K562 (cell line): ENCODE results near the gene DAB2. TPM values are rescaled to one million over a fixed set of nuclear protein-coding genes. Genes with fewer than 3 reads are reported as not detected.

Experiments
- ATAC-seq: fragments of 200-7000 bp; cut with Tn5 transposase; 3 replicates; pipeline ENCODE4 v1.9.1; 2020; ENCODE audit warnings: moderate library complexity
- BruUV-seq: library from RNA; stranded (reverse); fragments of 400-500 nt; replicated peaks from 2 replicates; lab custom pipeline; 2021; lab: Mats Ljungman, UMichigan
- CTCF ChIA-PET: fragments of 300-600 bp; formaldehyde crosslinking; extraction: SDS; loops from one replicate; lab custom pipeline; 2021; ENCODE audit warnings: low intra/inter-chr PET ratio; lab: Yijun Ruan, JAX
- POLR2A ChIA-PET: fragments of 300-600, 350-650 bp; sonication (Branson Sonifier 250); formaldehyde crosslinking; extraction: SDS; loops from one replicate; lab custom pipeline; 2021; ENCODE audit warnings: antibody characterized with exemption, inconsistent platforms; lab: Yijun Ruan, JAX
- DNase-seq, 4 experiments: peaks; one replicate each; pipeline versions ENCODE4 v3.0.0 to v3.0.0-alpha.2; 2011 to 2018; ENCODE audit warnings: low spot score in 3 of 4, mixed read lengths in 3 of 4; ENCODE audit errors: extremely low read depth in 1 of 4
- FAIRE-seq: peaks from 2 replicates; lab custom pipeline; 2011; peaks lifted over from hg19 to GRCh38; lab: Jason Lieb, UNC
- H2AFZ ChIP-seq: 2 replicates; pipeline ENCODE4 v1.6.0; 2011; ENCODE audit warnings: low read depth, low read length, control low read depth, inconsistent platforms
- H3K27ac ChIP-seq: fragments of 200-600 bp; 3 replicates; pipeline ENCODE4 v1.8.0; 2011; ENCODE audit warnings: low read depth, mild to moderate bottlenecking, control low read depth, inconsistent platforms, low read length, moderate library complexity, mixed read lengths; ENCODE audit errors: extremely low read depth
- H3K27me3 ChIP-seq, 2 experiments: fragments of 300-600 bp in 1 of 2; 2 replicates in 1 of 2; 3 replicates in 1 of 2; pipeline versions ENCODE4 v1.6.0 to v1.8.0; 2011; ENCODE audit warnings: inconsistent platforms in 2 of 2, low read length in 2 of 2, mild to moderate bottlenecking in 1 of 2, mixed read lengths in 1 of 2, moderate library complexity in 1 of 2; ENCODE audit not compliant: control insufficient read depth in 2 of 2, insufficient read depth in 2 of 2
- H3K36me3 ChIP-seq: fragments of 300-600 bp; 3 replicates; pipeline ENCODE4 v1.8.0; 2011; ENCODE audit warnings: mild to moderate bottlenecking, low read length, inconsistent platforms; ENCODE audit not compliant: control insufficient read depth, insufficient read depth
- H3K4me1 ChIP-seq, 2 experiments: fragments of 200-600 bp in 1 of 2; replicated peaks in 1 of 2; 2 replicates in 1 of 2; 3 replicates in 1 of 2; pipeline versions ENCODE4 v1.5.1 to v1.8.0; 2011; ENCODE audit warnings: inconsistent platforms in 2 of 2, low read length in 2 of 2, mild to moderate bottlenecking in 1 of 2, mixed read lengths in 1 of 2, moderate library complexity in 1 of 2; ENCODE audit not compliant: control insufficient read depth in 2 of 2, insufficient read depth in 2 of 2
- H3K4me2 ChIP-seq: 2 replicates; pipeline ENCODE4 v1.6.1; 2011; ENCODE audit warnings: low read length, control low read depth, inconsistent platforms, mixed read lengths; ENCODE audit not compliant: insufficient read depth
- H3K4me3 ChIP-seq: fragments of 200-600 bp; sonication (generic), shearing (Covaris generic); 2 replicates; pipeline ENCODE4 v1.5.1; 2016; ENCODE audit warnings: control low read depth, inconsistent platforms
- H3K79me2 ChIP-seq: fragments of 200-600 bp; 3 replicates; pipeline ENCODE4 v1.8.0; 2011; ENCODE audit warnings: low read length, inconsistent platforms; ENCODE audit not compliant: control insufficient read depth, insufficient read depth
- H3K9ac ChIP-seq, 2 experiments: 2 replicates each; pipeline versions ENCODE4 v1.6.0 to v1.6.1; 2011; ENCODE audit warnings: low read depth in 2 of 2, low read length in 2 of 2, control low read depth in 1 of 2, inconsistent platforms in 1 of 2, mild to moderate bottlenecking in 1 of 2, mixed read lengths in 1 of 2; ENCODE audit not compliant: insufficient read depth in 1 of 2
- H3K9me1 ChIP-seq: one replicate; pipeline ENCODE4 v1.6.0; 2011; ENCODE audit warnings: inconsistent platforms, mild to moderate bottlenecking, low read length, moderate library complexity; ENCODE audit not compliant: control insufficient read depth, insufficient read depth
- H3K9me3 ChIP-seq: replicated peaks from 2 replicates; pipeline ENCODE4 v1.5.1; 2011; ENCODE audit warnings: low read depth, low read length, inconsistent platforms; ENCODE audit not compliant: control insufficient read depth, insufficient read depth
- H4K20me1 ChIP-seq: replicated peaks from 2 replicates; pipeline ENCODE4 v1.6.1; 2011; ENCODE audit warnings: low read length, inconsistent platforms, mixed read lengths; ENCODE audit not compliant: control insufficient read depth, insufficient read depth
- ARNT ChIP-seq, 2 experiments: fragments of 450-650 bp; IDR thresholded peaks; 2 replicates each; pipeline ENCODE4 v1.6.1; 2016; ENCODE audit warnings: mild to moderate bottlenecking in 1 of 2
- CBX5 ChIP-seq: IDR thresholded peaks from 2 replicates; pipeline ENCODE4 v1.6.1; 2014; ENCODE audit warnings: low read depth, borderline replicate concordance
- EHMT2 ChIP-seq: fragments of 450-650 bp; IDR thresholded peaks from 2 replicates; pipeline ENCODE4 v1.6.1; 2018; ENCODE audit warnings: antibody characterized with exemption
- ESRRB ChIP-seq: fragments of 250-450 bp; sonication (Bioruptor Pico); IDR thresholded peaks from 2 replicates; pipeline ENCODE4 v1.5.0; 2020; ENCODE audit warnings: mild to moderate bottlenecking, moderate library complexity, borderline replicate concordance
- MLX ChIP-seq, 2 experiments: fragments of 450-650 bp in 1 of 2; sonication (generic) in 1 of 2; formaldehyde crosslinking; conservative IDR thresholded peaks; 2 replicates each; pipeline versions ENCODE4 v1.4.0 to v1.8.1; 2020 to 2022; ENCODE audit warnings: mild to moderate bottlenecking in 1 of 2, missing genetic modification reagents in 1 of 2
- NEUROD1 ChIP-seq: fragments of 150-350 bp; IDR thresholded peaks from 2 replicates; pipeline ENCODE4 v1.6.1; 2014; ENCODE audit warnings: borderline replicate concordance, low read length, low read depth; ENCODE audit not compliant: partially characterized antibody
- NFATC3 ChIP-seq: fragments of 450-650 bp; IDR thresholded peaks from 2 replicates; pipeline ENCODE4 v1.6.1; 2017; ENCODE audit warnings: mild to moderate bottlenecking
- PCBP2 ChIP-seq: fragments of 200-400 bp; formaldehyde crosslinking; IDR thresholded peaks from 2 replicates; pipeline ENCODE4 v1.6.1; 2018; ENCODE audit warnings: low read length, low read depth, mild to moderate bottlenecking, moderate library complexity; ENCODE audit not compliant: poor library complexity, severe bottlenecking
- PTTG1 ChIP-seq: fragments of 450-650 bp; IDR thresholded peaks from 2 replicates; pipeline ENCODE4 v1.6.1; 2016; ENCODE audit warnings: low read depth, mild to moderate bottlenecking, missing genetic modification characterization, missing compliant biosample characterization
- SMAD4 ChIP-seq: fragments of 250-450 bp; sonication (Bioruptor Pico); conservative IDR thresholded peaks from 2 replicates; pipeline ENCODE4 v1.8.0; 2021; ENCODE audit warnings: inconsistent platforms, mild to moderate bottlenecking, moderate library complexity
- SMARCA4 ChIP-seq: fragments of 450-650 bp; IDR thresholded peaks from 2 replicates; pipeline ENCODE4 v1.6.1; 2016
- TAF1 ChIP-seq: IDR thresholded peaks from 2 replicates; pipeline ENCODE4 v1.6.1; 2011; ENCODE audit warnings: mild to moderate bottlenecking, low read length, moderate library complexity; ENCODE audit not compliant: insufficient read depth, control insufficient read depth, severe bottlenecking; ENCODE audit errors: extremely low read depth
- TCF7 ChIP-seq: sonication (generic); IDR thresholded peaks from 2 replicates; pipeline ENCODE4 v1.6.1; 2016; ENCODE audit warnings: antibody characterized with exemption, borderline replicate concordance
- ZNF174 ChIP-seq: fragments of 250-450 bp; sonication (Bioruptor Pico); IDR thresholded peaks from 2 replicates; pipeline ENCODE4 v1.4.0; 2020; ENCODE audit warnings: mild to moderate bottlenecking
- ZNF217 ChIP-seq: sonication (generic); formaldehyde crosslinking; IDR thresholded peaks from 2 replicates; pipeline ENCODE4 v1.8.0; 2022; ENCODE audit warnings: mild to moderate bottlenecking, missing genetic modification reagents
- ZNF408 ChIP-seq: fragments of 250-450 bp; sonication (Bioruptor Pico); IDR thresholded peaks from 2 replicates; pipeline ENCODE4 v1.4.0; 2020; ENCODE audit warnings: low read depth, mild to moderate bottlenecking, moderate library complexity
- WGBS: fragments of 100-300 bp; shearing (Covaris generic); methylation state at CpG from one replicate; pipeline ENCODE4 v1.1.6; 2016; ENCODE audit warnings: low coverage, mixed read lengths; ENCODE audit not compliant: insufficient coverage; ENCODE audit errors: missing lambda C conversion rate; 5-methylcytosine and 5-hydroxymethylcytosine counted together
- in situ Hi-C: fragments of 300-500 bp; cut with MboI; formaldehyde crosslinking; loops from 4 replicates; pipeline ENCODE4 v1.15.0; 2018; ENCODE audit warnings: inconsistent platforms, mixed read lengths
- intact Hi-C: fragments of 100-400 bp; cut with micrococcal nuclease; formaldehyde crosslinking; loops from 2 replicates; pipeline ENCODE4 v1.14.2; 2022
- polyA plus RNA-seq, 8 experiments: library from polyadenylated mRNA; depleted of rRNA in 4 of 8; stranded (reverse) in 5 of 8; unstranded in 3 of 8; fragments of >200 nt; fragmentation: Nextera tagmentation in 2 of 8; fragmentation: Illumina TruSeq in 1 of 8; extraction: Ambion mirVana in 2 of 8; extraction: Trizol in 1 of 8; gene quantifications; 2 replicates each; pipeline versions ENCODE4 v1.2.1 to v1.2.3, GENCODE V29; 2011 to 2014; ENCODE audit warnings: inconsistent platforms in 1 of 8, missing spikeins in 1 of 8
- total RNA-seq, 7 experiments: library from RNA; depleted of rRNA in 6 of 7; stranded (reverse); fragments of >200 nt in 6 of 7; fragmentation: Illumina TruSeq in 2 of 7; extraction: Trizol in 2 of 7; gene quantifications; 2 replicates each; pipeline versions ENCODE4 v1.2.1 to v1.2.3, GENCODE V29; 2011 to 2021; ENCODE audit warnings: low replicate concordance in 1 of 7

DAB2 gene
- total and polyA plus RNA-seq, 9 of the 15 experiments (the other 6 are each of a cell fraction or from before 2014, with no cell fraction given): 6.6 to 29.9 (median 24.1) TPM

- 8% methylated on average over 3 of the region's 3 CpGs for WGBS
- POLR2A ChIA-PET: no interaction called here
- H4K20me1 ChIP-seq: no peaks in the 10 kb centered on the region
- H3K27ac ChIP-seq: no peak overlapping the region
- no peaks in the 10 kb centered on the region for H3K9me1 ChIP-seq
- no peak overlapping the region for H3K9ac ChIP-seq
- no peak for FAIRE-seq
- H3K4me1 ChIP-seq: no peaks in the 10 kb centered on the region
- H3K9me3 ChIP-seq: no peaks in the 10 kb centered on the region
- no peaks in the 10 kb centered on the region for H3K79me2 ChIP-seq
- H2AFZ ChIP-seq: no peak overlapping the region
- in situ Hi-C loops: no loop called here
- no TSS peak for BruUV-seq
- TF ChIP-seq MLX (CRISPR knock-in tag; conservative IDR thresholded peaks at IDR 0.05): no peak
- TF ChIP-seq ZNF408 (CRISPR knock-in tag): no peak
- TF ChIP-seq ARNT (IDR thresholded peaks at IDR 0.05): no peak
- no peak for TF ChIP-seq SMARCA4
- TF ChIP-seq EHMT2: no peak
- no peak for TF ChIP-seq ZNF217
- TF ChIP-seq, all 486 proteins: peak for 0
- ATAC-seq: no peak
- intact Hi-C loops: no loop called here
- no peak for DNase-seq
- Histone ChIP-seq H3K27me3 (peaks cover 0 to 4% of the 10 kb centered on the region in 2 experiments; a peak in 1 of 5 replicates), H3K4me2 (no peak overlapping the region), H3K36me3 (no peaks in the 10 kb centered on the region), H3K4me3 (no peak overlapping the region)
- CTCF ChIA-PET: no interaction called here
These were observed 25.7 kb upstream of the DAB2 start for GRCh38 chr5:39450487-39450886.

- POLR2A ChIA-PET: interaction anchor here (1.4 kb wide), 1 partner anchor 9 kb away, joined by 3 read pairs; no protein-coding TSS in a partner anchor
- Histone ChIP-seq H3K27me3 (peaks cover 0 to under 1% of the 10 kb centered on the region in 2 experiments; a peak in 1 of 5 replicates), H4K20me1 (no peaks in the 10 kb centered on the region), H3K79me2 (no peaks in the 10 kb centered on the region), H3K9ac (no peak overlapping the region), H3K9me3 (no peaks in the 10 kb centered on the region), H3K36me3 (no peaks in the 10 kb centered on the region), H3K27ac (no peak overlapping the region), H3K9me1 (no peaks in the 10 kb centered on the region), H3K4me1 (no peaks in the 10 kb centered on the region), H3K4me2 (no peak overlapping the region), H2AFZ (no peak overlapping the region), H3K4me3 (no peak overlapping the region)
- DNase-seq (no peak), ATAC-seq (no peak), FAIRE-seq (no peak)
- CTCF ChIA-PET: no interaction called here
- WGBS: 0% methylated on average over 3 of the region's 3 CpGs
- intact Hi-C loops (no loop called here), in situ Hi-C loops (no loop called here)
- BruUV-seq: no TSS peak
- TF ChIP-seq NEUROD1 (no peak), TAF1 (no peak), CBX5 (no peak), SMAD4 (CRISPR knock-in tag) (no peak), NFATC3 (no peak), ESRRB (no peak), PTTG1 (tag) (no peak), TCF7 (no peak), ZNF174 (CRISPR knock-in tag) (no peak), PCBP2 (no peak)
These were observed 24.8 kb upstream of the DAB2 start for GRCh38 chr5:39449591-39449990.
